ENCODE results near the gene HOXB2.

Gene HOXB2

GRCh38 chr17:48571826-48572417 is 27.0 kb upstream of the HOXB2 start:
- H3K27ac Mint-ChIP-seq = no peak overlapping the region
- H3K36me3 Mint-ChIP-seq (ENCODE audit: low read depth) = peaks cover 54% of the 10 kb centered on the region
- DNase-seq = no peak
- peaks cover 3% of the 10 kb centered on the region for H3K4me1 Mint-ChIP-seq
- no peaks in the 10 kb centered on the region for H3K27me3 Mint-ChIP-seq (ENCODE audit: low read depth, poor library complexity)
- H3K4me3 Mint-ChIP-seq = no peak overlapping the region
- TF ChIP-seq CTCF (IDR thresholded peaks at IDR 0.05) = no peak
- H3K9me3 Mint-ChIP-seq = no peaks in the 10 kb centered on the region

- Mint-ChIP-seq H3K4me3 (no peak overlapping the region), H3K4me1 (no peaks in the 10 kb centered on the region), H3K36me3 (ENCODE audit: low read depth) (peaks cover 51% of the 10 kb centered on the region), H3K9me3 (no peaks in the 10 kb centered on the region), H3K27me3 (ENCODE audit: low read depth, poor library complexity) (no peaks in the 10 kb centered on the region), H3K27ac (no peak overlapping the region)
- TF ChIP-seq CTCF (IDR thresholded peaks at IDR 0.05) = no peak
- DNase-seq = peak; percentile 74
These were observed 26.3 kb upstream of the HOXB2 start for GRCh38 chr17:48571024-48571818.

GRCh38 chr17:48570325-48571023 is 25.6 kb upstream of the HOXB2 start:
- no peak for DNase-seq
- H3K27me3 Mint-ChIP-seq (ENCODE audit: low read depth, poor library complexity) = no peaks in the 10 kb centered on the region
- H3K4me3 Mint-ChIP-seq = no peak overlapping the region
- no peak overlapping the region for H3K27ac Mint-ChIP-seq
- no peak for TF ChIP-seq CTCF (IDR thresholded peaks at IDR 0.05)
- H3K9me3 Mint-ChIP-seq = no peaks in the 10 kb centered on the region
- H3K4me1 Mint-ChIP-seq = no peaks in the 10 kb centered on the region
- H3K36me3 Mint-ChIP-seq (ENCODE audit: low read depth) = peaks cover 44% of the 10 kb centered on the region

GRCh38 chr17:48569674-48570324 is 24.9 kb upstream of the HOXB2 start:
- H3K4me3 Mint-ChIP-seq = no peak overlapping the region
- DNase-seq = no peak
- H3K27ac Mint-ChIP-seq = no peak overlapping the region
- TF ChIP-seq CTCF (IDR thresholded peaks at IDR 0.05) = no peak
- no peaks in the 10 kb centered on the region for H3K27me3 Mint-ChIP-seq (ENCODE audit: low read depth, poor library complexity)
- peaks cover 38% of the 10 kb centered on the region for H3K36me3 Mint-ChIP-seq (ENCODE audit: low read depth)
- H3K4me1 Mint-ChIP-seq = no peaks in the 10 kb centered on the region
- H3K9me3 Mint-ChIP-seq = no peaks in the 10 kb centered on the region

- H3K27ac Mint-ChIP-seq = no peak overlapping the region
- DNase-seq = no peak
- H3K9me3 Mint-ChIP-seq = no peaks in the 10 kb centered on the region
- H3K4me1 Mint-ChIP-seq = no peaks in the 10 kb centered on the region
- H3K4me3 Mint-ChIP-seq = no peak overlapping the region
- no peaks in the 10 kb centered on the region for H3K27me3 Mint-ChIP-seq (ENCODE audit: low read depth, poor library complexity)
- peaks cover 32% of the 10 kb centered on the region for H3K36me3 Mint-ChIP-seq (ENCODE audit: low read depth)
- no peak for TF ChIP-seq CTCF (IDR thresholded peaks at IDR 0.05)
These were observed 24.3 kb upstream of the HOXB2 start for GRCh38 chr17:48569240-48569582.
